Measurements from ENCODE around the gene EVC.

EVC gene

GRCh38 chr4:5705647-5706320 lies 5.2 kb upstream of the EVC start:
- H3K27me3 ChIP-seq (ENCODE audit: insufficient read depth, low read length, poor library complexity), result no peaks in the 10 kb centered on the region
- H3K4me1 ChIP-seq (ENCODE audit: insufficient read depth, low read length), result no peaks in the 10 kb centered on the region
- no peaks in the 10 kb centered on the region for H3K36me3 ChIP-seq (ENCODE audit: insufficient read depth, low read length)
- no peak for DNase-seq
- no peak overlapping the region for H3K9ac ChIP-seq (ENCODE audit: low read depth, low read length)
- H3K9me3 ChIP-seq (ENCODE audit: insufficient read depth, low read length, severe bottlenecking), result peaks cover 10% of the 10 kb centered on the region
- H4K20me1 ChIP-seq (ENCODE audit: insufficient read depth, low read length), result no peaks in the 10 kb centered on the region
- no peak overlapping the region for H3K27ac ChIP-seq (ENCODE audit: low read length)
- ATAC-seq (ENCODE audit: insufficient read depth, low read depth), result no peak
- H2AFZ ChIP-seq (ENCODE audit: low read depth, low read length), result no peak overlapping the region
- no peak overlapping the region for H3K4me3 ChIP-seq (ENCODE audit: low read depth in 1 of 2, low read length in 2 of 2)
- no peaks in the 10 kb centered on the region for H3K79me2 ChIP-seq (ENCODE audit: insufficient read depth, low read length)
- H3K4me2 ChIP-seq (ENCODE audit: insufficient read depth, low read length), result no peak overlapping the region
- TF ChIP-seq EZH2 (IDR thresholded peaks at IDR 0.05; ENCODE audit: borderline replicate concordance, low read depth, low read length, severe bottlenecking), result no peak
- TF ChIP-seq CTCF (IDR thresholded peaks at IDR 0.05; ENCODE audit: borderline replicate concordance, extremely low read depth, low read length, poor library complexity, severe bottlenecking), result no peak

- H4K20me1 ChIP-seq (ENCODE audit: insufficient read depth, low read length), result no peaks in the 10 kb centered on the region
- TF ChIP-seq CTCF (IDR thresholded peaks at IDR 0.05; ENCODE audit: borderline replicate concordance, extremely low read depth, low read length, poor library complexity, severe bottlenecking) (no peak), EZH2 (IDR thresholded peaks at IDR 0.05; ENCODE audit: borderline replicate concordance, low read depth, low read length, severe bottlenecking) (no peak)
- peaks cover 10% of the 10 kb centered on the region for H3K9me3 ChIP-seq (ENCODE audit: insufficient read depth, low read length, severe bottlenecking)
- H3K4me2 ChIP-seq (ENCODE audit: insufficient read depth, low read length), result no peak overlapping the region
- no peak overlapping the region for H3K9ac ChIP-seq (ENCODE audit: low read depth, low read length)
- H3K27me3 ChIP-seq (ENCODE audit: insufficient read depth, low read length, poor library complexity), result no peaks in the 10 kb centered on the region
- H3K27ac ChIP-seq (ENCODE audit: low read length), result no peak overlapping the region
- H3K4me3 ChIP-seq (ENCODE audit: low read depth in 1 of 2, low read length in 2 of 2), result no peak overlapping the region
- no peak for DNase-seq
- no peak overlapping the region for H2AFZ ChIP-seq (ENCODE audit: low read depth, low read length)
- no peaks in the 10 kb centered on the region for H3K4me1 ChIP-seq (ENCODE audit: insufficient read depth, low read length)
- H3K36me3 ChIP-seq (ENCODE audit: insufficient read depth, low read length), result no peaks in the 10 kb centered on the region
- ATAC-seq (ENCODE audit: insufficient read depth, low read depth), result no peak
- no peaks in the 10 kb centered on the region for H3K79me2 ChIP-seq (ENCODE audit: insufficient read depth, low read length)
Measured at GRCh38 chr4:5706486-5707290, 4.3 kb upstream of the EVC start.

GRCh38 chr4:5707366-5707765 lies 3.6 kb upstream of the EVC start:
- no peaks in the 10 kb centered on the region for H3K27me3 ChIP-seq (ENCODE audit: insufficient read depth, low read length, poor library complexity)
- H3K27ac ChIP-seq (ENCODE audit: low read length), result no peak overlapping the region
- H4K20me1 ChIP-seq (ENCODE audit: insufficient read depth, low read length), result no peaks in the 10 kb centered on the region
- no peak for TF ChIP-seq EZH2 (IDR thresholded peaks at IDR 0.05; ENCODE audit: borderline replicate concordance, low read depth, low read length, severe bottlenecking)
- TF ChIP-seq CTCF (IDR thresholded peaks at IDR 0.05; ENCODE audit: borderline replicate concordance, extremely low read depth, low read length, poor library complexity, severe bottlenecking), result no peak
- no peak for ATAC-seq (ENCODE audit: insufficient read depth, low read depth)
- H3K9ac ChIP-seq (ENCODE audit: low read depth, low read length), result no peak overlapping the region
- H2AFZ ChIP-seq (ENCODE audit: low read depth, low read length), result no peak overlapping the region
- no peak overlapping the region for H3K4me3 ChIP-seq (ENCODE audit: low read depth in 1 of 2, low read length in 2 of 2)
- H3K4me2 ChIP-seq (ENCODE audit: insufficient read depth, low read length), result no peak overlapping the region
- no peak for DNase-seq
- H3K79me2 ChIP-seq (ENCODE audit: insufficient read depth, low read length), result no peaks in the 10 kb centered on the region
- H3K4me1 ChIP-seq (ENCODE audit: insufficient read depth, low read length), result no peaks in the 10 kb centered on the region
- H3K9me3 ChIP-seq (ENCODE audit: insufficient read depth, low read length, severe bottlenecking), result peaks cover 10% of the 10 kb centered on the region
- no peaks in the 10 kb centered on the region for H3K36me3 ChIP-seq (ENCODE audit: insufficient read depth, low read length)
